ENCODE results near the gene SELENOO. TPM values are rescaled to one million over a fixed set of nuclear protein-coding genes. Genes with fewer than 3 reads are reported as not detected.

SELENOO gene
- total RNA-seq, 1 donor from 2014 or later, result 24.5 TPM

- no peaks in the 10 kb centered on the region for H3K27me3 Mint-ChIP-seq (ENCODE audit: low read depth)
- H3K9me3 Mint-ChIP-seq, result no peaks in the 10 kb centered on the region
- no peak overlapping the region for H3K27ac Mint-ChIP-seq (ENCODE audit: unreplicated experiment)
- H3K36me3 Mint-ChIP-seq (ENCODE audit: low read depth), result no peaks in the 10 kb centered on the region
- H3K4me3 Mint-ChIP-seq, result no peak overlapping the region
- TF ChIP-seq CTCF (conservative IDR thresholded peaks at IDR 0.05), result no peak
- no peak for DNase-seq (ENCODE audit: low read depth, low spot score)
- H3K4me1 Mint-ChIP-seq, result peaks cover 5% of the 10 kb centered on the region
Observed at GRCh38 chr22:50197000-50197800, 3.6 kb upstream of the SELENOO start.

- DNase-seq (ENCODE audit: low read depth, low spot score), result no peak
- Mint-ChIP-seq H3K27ac (ENCODE audit: unreplicated experiment) (no peak overlapping the region), H3K4me3 (peak overlapping the region; percentile 47), H3K36me3 (ENCODE audit: low read depth) (peaks cover 3% of the 10 kb centered on the region), H3K9me3 (no peaks in the 10 kb centered on the region), H3K4me1 (peaks cover 10% of the 10 kb centered on the region), H3K27me3 (ENCODE audit: low read depth) (no peaks in the 10 kb centered on the region)
- TF ChIP-seq CTCF (conservative IDR thresholded peaks at IDR 0.05), result no peak
Observed at GRCh38 chr22:50197856-50198623, 2.8 kb upstream of the SELENOO start.

- no peak for DNase-seq (ENCODE audit: low read depth, low spot score)
- no peak for TF ChIP-seq CTCF (conservative IDR thresholded peaks at IDR 0.05)
- H3K9me3 Mint-ChIP-seq, result no peaks in the 10 kb centered on the region
- no peak overlapping the region for H3K4me3 Mint-ChIP-seq
- peaks cover 10% of the 10 kb centered on the region for H3K4me1 Mint-ChIP-seq
- H3K27me3 Mint-ChIP-seq (ENCODE audit: low read depth), result no peaks in the 10 kb centered on the region
- H3K27ac Mint-ChIP-seq (ENCODE audit: unreplicated experiment), result no peak overlapping the region
- H3K36me3 Mint-ChIP-seq (ENCODE audit: low read depth), result peaks cover 9% of the 10 kb centered on the region
Observed at GRCh38 chr22:50198624-50199017, 2.2 kb upstream of the SELENOO start.

- no peak for DNase-seq (ENCODE audit: low read depth, low spot score)
- H3K4me3 Mint-ChIP-seq, result peak overlapping the region; percentile 78
Observed at GRCh38 chr22:50199251-50199721, 1.5 kb upstream of the SELENOO start.

More at GRCh38 chr22:50199251-50199721, 1.5 kb upstream of the SELENOO start:
- no peaks in the 10 kb centered on the region for H3K27me3 Mint-ChIP-seq (ENCODE audit: low read depth)
- no peaks in the 10 kb centered on the region for H3K9me3 Mint-ChIP-seq
- H3K27ac Mint-ChIP-seq (ENCODE audit: unreplicated experiment), result no peak overlapping the region
- TF ChIP-seq CTCF (conservative IDR thresholded peaks at IDR 0.05), result no peak
- peaks cover 10% of the 10 kb centered on the region for H3K4me1 Mint-ChIP-seq
- H3K36me3 Mint-ChIP-seq (ENCODE audit: low read depth), result peaks cover 13% of the 10 kb centered on the region
